H1 (cell line): ENCODE measurements around the gene PNCK.
A peak's percentile ranks its signal among the peaks of the same experiment; 100 is the strongest.

Source experiments
- ASH2L ChIP-seq: fragments of 200-600, 300-600 bp; sonication (generic); IDR thresholded peaks from one replicate; pipeline ENCODE4 v1.7.1; 2017; ENCODE audit warnings: low read length
- CTCF ChIP-seq, 3 experiments: IDR thresholded peaks; 1 replicate in 2 of 3; 2 replicates in 1 of 3; pipeline versions ENCODE4 v1.5.1 to v1.6.1; 2011; ENCODE audit warnings: low read length in 3 of 3, mild to moderate bottlenecking in 3 of 3, inconsistent platforms in 2 of 3, low read depth in 1 of 3, moderate library complexity in 1 of 3; ENCODE audit not compliant: insufficient read depth in 1 of 3; ENCODE audit errors: control extremely low read depth in 1 of 3
- EP300 ChIP-seq, 2 experiments: IDR thresholded peaks; 1 replicate in 1 of 2; 2 replicates in 1 of 2; pipeline ENCODE4 v1.6.1; 2011 to 2012; ENCODE audit warnings: low read depth in 2 of 2, low read length in 2 of 2, mild to moderate bottlenecking in 2 of 2, borderline replicate concordance in 1 of 2, inconsistent platforms in 1 of 2, moderate library complexity in 1 of 2
- POLR2AphosphoS5 ChIP-seq: IDR thresholded peaks from 2 replicates; pipeline ENCODE4 v1.6.1; 2011; ENCODE audit warnings: low read depth, low read length
- SIN3A ChIP-seq, 2 experiments: IDR thresholded peaks in 1 of 2; conservative IDR thresholded peaks in 1 of 2; 2 replicates each; pipeline ENCODE4 v1.6.1; 2011 to 2012; ENCODE audit warnings: low read length in 2 of 2, improper control_type of control experiment in 1 of 2, low read depth in 1 of 2, mild to moderate bottlenecking in 1 of 2
- TEAD4 ChIP-seq: IDR thresholded peaks from 2 replicates; pipeline ENCODE4 v1.6.1; 2012; ENCODE audit warnings: low read depth, low read length, inconsistent platforms, mixed read lengths
- TF ChIP-seq, protein P1 (sequence below): fragments of 300-600 bp; sonication (generic); IDR thresholded peaks from 2 replicates; pipeline ENCODE4 v1.7.1; 2012; ENCODE audit warnings: low read length, moderate library complexity, mild to moderate bottlenecking, inconsistent platforms; ENCODE audit not compliant: insufficient replicate concordance

GRCh38 chrX:153689654-153690465 lies 16.2 kb upstream of the PNCK start:
- TF ChIP-seq CTCF (IDR thresholded peaks at IDR 0.05; ENCODE audit: control extremely low read depth in 1 of 3, insufficient read depth in 1 of 3, low read depth in 1 of 3, low read length in 3 of 3) (peak in 1 of 3 experiments; percentile 46; a peak in 1 of 4 replicates), POLR2AphosphoS5 (no peak), SIN3A (conservative IDR thresholded peaks at IDR 0.05 in 1 of 2, IDR thresholded peaks at IDR 0.05 in 1 of 2; ENCODE audit: low read depth in 1 of 2, low read length in 2 of 2) (no peak), TEAD4 (no peak), EP300 (IDR thresholded peaks at IDR 0.05; ENCODE audit: borderline replicate concordance in 1 of 2, low read depth in 2 of 2, low read length in 2 of 2) (no peak), ASH2L (no peak)
- TF ChIP-seq, protein P1, sequence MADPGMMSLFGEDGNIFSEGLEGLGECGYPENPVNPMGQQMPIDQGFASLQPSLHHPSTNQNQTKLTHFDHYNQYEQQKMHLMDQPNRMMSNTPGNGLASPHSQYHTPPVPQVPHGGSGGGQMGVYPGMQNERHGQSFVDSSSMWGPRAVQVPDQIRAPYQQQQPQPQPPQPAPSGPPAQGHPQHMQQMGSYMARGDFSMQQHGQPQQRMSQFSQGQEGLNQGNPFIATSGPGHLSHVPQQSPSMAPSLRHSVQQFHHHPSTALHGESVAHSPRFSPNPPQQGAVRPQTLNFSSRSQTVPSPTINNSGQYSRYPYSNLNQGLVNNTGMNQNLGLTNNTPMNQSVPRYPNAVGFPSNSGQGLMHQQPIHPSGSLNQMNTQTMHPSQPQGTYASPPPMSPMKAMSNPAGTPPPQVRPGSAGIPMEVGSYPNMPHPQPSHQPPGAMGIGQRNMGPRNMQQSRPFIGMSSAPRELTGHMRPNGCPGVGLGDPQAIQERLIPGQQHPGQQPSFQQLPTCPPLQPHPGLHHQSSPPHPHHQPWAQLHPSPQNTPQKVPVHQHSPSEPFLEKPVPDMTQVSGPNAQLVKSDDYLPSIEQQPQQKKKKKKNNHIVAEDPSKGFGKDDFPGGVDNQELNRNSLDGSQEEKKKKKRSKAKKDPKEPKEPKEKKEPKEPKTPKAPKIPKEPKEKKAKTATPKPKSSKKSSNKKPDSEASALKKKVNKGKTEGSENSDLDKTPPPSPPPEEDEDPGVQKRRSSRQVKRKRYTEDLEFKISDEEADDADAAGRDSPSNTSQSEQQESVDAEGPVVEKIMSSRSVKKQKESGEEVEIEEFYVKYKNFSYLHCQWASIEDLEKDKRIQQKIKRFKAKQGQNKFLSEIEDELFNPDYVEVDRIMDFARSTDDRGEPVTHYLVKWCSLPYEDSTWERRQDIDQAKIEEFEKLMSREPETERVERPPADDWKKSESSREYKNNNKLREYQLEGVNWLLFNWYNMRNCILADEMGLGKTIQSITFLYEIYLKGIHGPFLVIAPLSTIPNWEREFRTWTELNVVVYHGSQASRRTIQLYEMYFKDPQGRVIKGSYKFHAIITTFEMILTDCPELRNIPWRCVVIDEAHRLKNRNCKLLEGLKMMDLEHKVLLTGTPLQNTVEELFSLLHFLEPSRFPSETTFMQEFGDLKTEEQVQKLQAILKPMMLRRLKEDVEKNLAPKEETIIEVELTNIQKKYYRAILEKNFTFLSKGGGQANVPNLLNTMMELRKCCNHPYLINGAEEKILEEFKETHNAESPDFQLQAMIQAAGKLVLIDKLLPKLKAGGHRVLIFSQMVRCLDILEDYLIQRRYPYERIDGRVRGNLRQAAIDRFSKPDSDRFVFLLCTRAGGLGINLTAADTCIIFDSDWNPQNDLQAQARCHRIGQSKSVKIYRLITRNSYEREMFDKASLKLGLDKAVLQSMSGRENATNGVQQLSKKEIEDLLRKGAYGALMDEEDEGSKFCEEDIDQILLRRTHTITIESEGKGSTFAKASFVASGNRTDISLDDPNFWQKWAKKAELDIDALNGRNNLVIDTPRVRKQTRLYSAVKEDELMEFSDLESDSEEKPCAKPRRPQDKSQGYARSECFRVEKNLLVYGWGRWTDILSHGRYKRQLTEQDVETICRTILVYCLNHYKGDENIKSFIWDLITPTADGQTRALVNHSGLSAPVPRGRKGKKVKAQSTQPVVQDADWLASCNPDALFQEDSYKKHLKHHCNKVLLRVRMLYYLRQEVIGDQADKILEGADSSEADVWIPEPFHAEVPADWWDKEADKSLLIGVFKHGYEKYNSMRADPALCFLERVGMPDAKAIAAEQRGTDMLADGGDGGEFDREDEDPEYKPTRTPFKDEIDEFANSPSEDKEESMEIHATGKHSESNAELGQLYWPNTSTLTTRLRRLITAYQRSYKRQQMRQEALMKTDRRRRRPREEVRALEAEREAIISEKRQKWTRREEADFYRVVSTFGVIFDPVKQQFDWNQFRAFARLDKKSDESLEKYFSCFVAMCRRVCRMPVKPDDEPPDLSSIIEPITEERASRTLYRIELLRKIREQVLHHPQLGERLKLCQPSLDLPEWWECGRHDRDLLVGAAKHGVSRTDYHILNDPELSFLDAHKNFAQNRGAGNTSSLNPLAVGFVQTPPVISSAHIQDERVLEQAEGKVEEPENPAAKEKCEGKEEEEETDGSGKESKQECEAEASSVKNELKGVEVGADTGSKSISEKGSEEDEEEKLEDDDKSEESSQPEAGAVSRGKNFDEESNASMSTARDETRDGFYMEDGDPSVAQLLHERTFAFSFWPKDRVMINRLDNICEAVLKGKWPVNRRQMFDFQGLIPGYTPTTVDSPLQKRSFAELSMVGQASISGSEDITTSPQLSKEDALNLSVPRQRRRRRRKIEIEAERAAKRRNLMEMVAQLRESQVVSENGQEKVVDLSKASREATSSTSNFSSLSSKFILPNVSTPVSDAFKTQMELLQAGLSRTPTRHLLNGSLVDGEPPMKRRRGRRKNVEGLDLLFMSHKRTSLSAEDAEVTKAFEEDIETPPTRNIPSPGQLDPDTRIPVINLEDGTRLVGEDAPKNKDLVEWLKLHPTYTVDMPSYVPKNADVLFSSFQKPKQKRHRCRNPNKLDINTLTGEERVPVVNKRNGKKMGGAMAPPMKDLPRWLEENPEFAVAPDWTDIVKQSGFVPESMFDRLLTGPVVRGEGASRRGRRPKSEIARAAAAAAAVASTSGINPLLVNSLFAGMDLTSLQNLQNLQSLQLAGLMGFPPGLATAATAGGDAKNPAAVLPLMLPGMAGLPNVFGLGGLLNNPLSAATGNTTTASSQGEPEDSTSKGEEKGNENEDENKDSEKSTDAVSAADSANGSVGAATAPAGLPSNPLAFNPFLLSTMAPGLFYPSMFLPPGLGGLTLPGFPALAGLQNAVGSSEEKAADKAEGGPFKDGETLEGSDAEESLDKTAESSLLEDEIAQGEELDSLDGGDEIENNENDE, result no peak
